ENCODE results near the gene CCDC88C. TPM values are rescaled to one million over a fixed set of nuclear protein-coding genes. Genes with fewer than 3 reads are reported as not detected.

The CCDC88C gene
- total RNA-seq, 1 experiment from 2014 or later = 33.2 TPM

- no peaks in the 10 kb centered on the region for H3K27me3 Mint-ChIP-seq (ENCODE audit: unreplicated experiment)
- no peak for DNase-seq
- BruUV-seq (replicated peaks) = no TSS peak
- CTCF ChIA-PET = no interaction called here
- H3K9me3 Mint-ChIP-seq (ENCODE audit: low read depth, unreplicated experiment) = no peaks in the 10 kb centered on the region
- no peak overlapping the region for H3K4me3 Mint-ChIP-seq (ENCODE audit: low read depth, unreplicated experiment)
- H3K36me3 Mint-ChIP-seq (ENCODE audit: insufficient read depth, unreplicated experiment) = peaks cover 23% of the 10 kb centered on the region
- no peaks in the 10 kb centered on the region for H3K4me1 Mint-ChIP-seq (ENCODE audit: low read depth, unreplicated experiment)
- no peak overlapping the region for H3K27ac Mint-ChIP-seq (ENCODE audit: unreplicated experiment)
- intact Hi-C loops (cut with micrococcal nuclease; ENCODE audit: unreplicated experiment) = no loop called here
- no peak for TF ChIP-seq CTCF (IDR thresholded peaks at IDR 0.05; ENCODE audit: unreplicated experiment)
These were observed 122.3 kb downstream of the CCDC88C start for GRCh38 chr14:91295276-91295845.

GRCh38 chr14:91294153-91294552 is 123.5 kb downstream of the CCDC88C start:
- intact Hi-C loops (cut with micrococcal nuclease; ENCODE audit: unreplicated experiment) = no loop called here
- H3K27ac Mint-ChIP-seq (ENCODE audit: unreplicated experiment) = no peak overlapping the region
- no peak for TF ChIP-seq CTCF (IDR thresholded peaks at IDR 0.05; ENCODE audit: unreplicated experiment)
- no peak overlapping the region for H3K4me3 Mint-ChIP-seq (ENCODE audit: low read depth, unreplicated experiment)
- peaks cover 27% of the 10 kb centered on the region for H3K36me3 Mint-ChIP-seq (ENCODE audit: insufficient read depth, unreplicated experiment)
- H3K27me3 Mint-ChIP-seq (ENCODE audit: unreplicated experiment) = no peaks in the 10 kb centered on the region
- no peak for DNase-seq
- BruUV-seq (replicated peaks) = no TSS peak
- H3K4me1 Mint-ChIP-seq (ENCODE audit: low read depth, unreplicated experiment) = no peaks in the 10 kb centered on the region
- CTCF ChIA-PET = no interaction called here
- no peaks in the 10 kb centered on the region for H3K9me3 Mint-ChIP-seq (ENCODE audit: low read depth, unreplicated experiment)

GRCh38 chr14:91293281-91293680 is 124.3 kb downstream of the CCDC88C start:
- BruUV-seq (replicated peaks) = no TSS peak
- intact Hi-C loops (cut with micrococcal nuclease; ENCODE audit: unreplicated experiment) = no loop called here
- no peaks in the 10 kb centered on the region for H3K4me1 Mint-ChIP-seq (ENCODE audit: low read depth, unreplicated experiment)
- TF ChIP-seq CTCF (IDR thresholded peaks at IDR 0.05; ENCODE audit: unreplicated experiment) = no peak
- no peaks in the 10 kb centered on the region for H3K27me3 Mint-ChIP-seq (ENCODE audit: unreplicated experiment)
- no peaks in the 10 kb centered on the region for H3K9me3 Mint-ChIP-seq (ENCODE audit: low read depth, unreplicated experiment)
- no peak overlapping the region for H3K27ac Mint-ChIP-seq (ENCODE audit: unreplicated experiment)
- H3K36me3 Mint-ChIP-seq (ENCODE audit: insufficient read depth, unreplicated experiment) = peaks cover 28% of the 10 kb centered on the region
- DNase-seq = no peak
- CTCF ChIA-PET = no interaction called here
- no peak overlapping the region for H3K4me3 Mint-ChIP-seq (ENCODE audit: low read depth, unreplicated experiment)

GRCh38 chr14:91292491-91292890 is 125.1 kb downstream of the CCDC88C start:
- no peak overlapping the region for H3K27ac Mint-ChIP-seq (ENCODE audit: unreplicated experiment)
- intact Hi-C loops (cut with micrococcal nuclease; ENCODE audit: unreplicated experiment) = no loop called here
- DNase-seq = no peak
- no peaks in the 10 kb centered on the region for H3K27me3 Mint-ChIP-seq (ENCODE audit: unreplicated experiment)
- peaks cover 28% of the 10 kb centered on the region for H3K36me3 Mint-ChIP-seq (ENCODE audit: insufficient read depth, unreplicated experiment)
- no peaks in the 10 kb centered on the region for H3K4me1 Mint-ChIP-seq (ENCODE audit: low read depth, unreplicated experiment)
- CTCF ChIA-PET = no interaction called here
- TF ChIP-seq CTCF (IDR thresholded peaks at IDR 0.05; ENCODE audit: unreplicated experiment) = no peak
- no peaks in the 10 kb centered on the region for H3K9me3 Mint-ChIP-seq (ENCODE audit: low read depth, unreplicated experiment)
- H3K4me3 Mint-ChIP-seq (ENCODE audit: low read depth, unreplicated experiment) = no peak overlapping the region
- no TSS peak for BruUV-seq (replicated peaks)

Data from Calu3 (cell line).